ENCODE measurements around the gene EPHA4. TPM values are rescaled to one million over a fixed set of nuclear protein-coding genes. Genes with fewer than 3 reads are reported as not detected.

Gene EPHA4
- total and polyA plus RNA-seq, 2 of the 4 experiments (the other 2 are of a cell fraction), result 36.9 to 132 TPM

- Histone ChIP-seq H3K9me3 (ENCODE audit: control insufficient read depth, insufficient read depth, low read length) (no peaks in the 10 kb centered on the region), H3K36me3 (ENCODE audit: control insufficient read depth, insufficient read depth, low read length) (peaks cover 7% of the 10 kb centered on the region; the same call in 1 of the 2 replicates), H3K27me3 (ENCODE audit: control insufficient read depth, insufficient read depth, low read length) (no peaks in the 10 kb centered on the region), H3K18ac (ENCODE audit: low read depth, low read length) (no peak overlapping the region), H3K14ac (replicated peaks; ENCODE audit: low read depth, low read length) (no peak overlapping the region), H3K56ac (ENCODE audit: extremely low read depth, insufficient read depth, low read length) (no peak overlapping the region), H3K9me1 (ENCODE audit: insufficient read depth, low read length) (no peaks in the 10 kb centered on the region; the same call in 1 of the 2 replicates), H3K4me3 (ENCODE audit: insufficient read depth, low read depth, low read length) (no peak overlapping the region), H4K5ac (ENCODE audit: low read depth, low read length) (no peak overlapping the region), H2AK9ac (replicated peaks; ENCODE audit: low read depth, low read length, poor library complexity) (no peak overlapping the region), H4K8ac (ENCODE audit: low read depth in 2 of 2, low read length in 2 of 2) (no peak overlapping the region), H3K4me1 (ENCODE audit: control insufficient read depth, insufficient read depth, low read length) (no peaks in the 10 kb centered on the region), H3K79me1 (ENCODE audit: low read depth in 1 of 2, low read length in 2 of 2) (no peaks in the 10 kb centered on the region; a peak in 1 of 4 replicates), H4K20me1 (ENCODE audit: insufficient read depth, low read length) (no peaks in the 10 kb centered on the region), H3K23ac (ENCODE audit: low read depth, low read length) (no peak overlapping the region), H3K4ac (ENCODE audit: low read depth, low read length) (no peak overlapping the region), H3K27ac (ENCODE audit: insufficient read depth, low read length) (no peak overlapping the region), H2AK5ac (ENCODE audit: low read depth, low read length) (no peak overlapping the region), H2BK20ac (ENCODE audit: low read depth, low read length) (no peak overlapping the region), H2BK15ac (ENCODE audit: low read depth, low read length) (no peak overlapping the region), H2BK120ac (ENCODE audit: low read depth, low read length) (no peak overlapping the region), H3K4me2 (ENCODE audit: low read depth, low read length) (no peak overlapping the region), H3K9ac (ENCODE audit: low read depth, low read length) (no peak overlapping the region), H2AFZ (replicated peaks; ENCODE audit: low read length, poor library complexity) (no peak overlapping the region), H2BK5ac (ENCODE audit: low read depth, low read length, poor library complexity, severe bottlenecking) (no peak overlapping the region), H4K91ac (ENCODE audit: insufficient read depth, low read depth, low read length) (no peak overlapping the region)
- in situ Hi-C loops (cut with MboI; ENCODE audit: low sequenced_read_pairs) (no loop called here), dilution Hi-C loops (cut with HindIII; ENCODE audit: low sequenced_read_pairs, unreplicated experiment) (no loop called here), intact Hi-C loops (cut with micrococcal nuclease) (no loop called here)
- no peak for DNase-seq
- BruUV-seq (replicated peaks), result no TSS peak
- ChIA-PET CTCF (no interaction called here), POLR2A (ENCODE audit: unreplicated experiment) (no interaction called here)
- no CpG with 5 or more reads among the region's 4 CpGs for WGBS, 2 experiments (ENCODE audit: extremely low coverage in 2 of 2, insufficient read length in 1 of 2)
- TF ChIP-seq CTCF (conservative IDR thresholded peaks at IDR 0.05; ENCODE audit: low read depth, low read length) (no peak), USF2 (IDR thresholded peaks at IDR 0.05; ENCODE audit: low read depth, low read length) (no peak), BHLHE40 (IDR thresholded peaks at IDR 0.05; ENCODE audit: low read depth, low read length) (no peak), FOS (IDR thresholded peaks at IDR 0.05; ENCODE audit: low read depth, low read length) (no peak), SMC3 (IDR thresholded peaks at IDR 0.05; ENCODE audit: low read depth, low read length) (no peak), ELK1 (IDR thresholded peaks at IDR 0.05; ENCODE audit: borderline replicate concordance, low read depth, low read length) (no peak), NFE2L2 (IDR thresholded peaks at IDR 0.05; ENCODE audit: low read depth, low read length) (no peak), CHD1 (IDR thresholded peaks at IDR 0.05; ENCODE audit: low read depth, low read length) (no peak), POLR2A (IDR thresholded peaks at IDR 0.05; ENCODE audit: low read depth, low read length) (no peak), MAZ (IDR thresholded peaks at IDR 0.05; ENCODE audit: borderline replicate concordance, low read depth, low read length) (no peak), RFX5 (IDR thresholded peaks at IDR 0.05; ENCODE audit: low read depth, low read length) (no peak), MAFK (IDR thresholded peaks at IDR 0.05; ENCODE audit: low read depth, low read length) (no peak), RAD21 (IDR thresholded peaks at IDR 0.05; ENCODE audit: low read length) (no peak), MXI1 (IDR thresholded peaks at IDR 0.05; ENCODE audit: borderline replicate concordance, low read depth, low read length) (no peak), RCOR1 (IDR thresholded peaks at IDR 0.05; ENCODE audit: insufficient replicate concordance, low read length) (no peak)
- ATAC-seq (ENCODE audit: low read depth), result no peak
These were observed 122.7 kb downstream of the EPHA4 start for GRCh38 chr2:221449406-221449805.
